Kidney epithelial cell (primary cell): ENCODE measurements around the gene RDH13. TPM values are rescaled to one million over a fixed set of nuclear protein-coding genes. Genes with fewer than 3 reads are reported as not detected.

Source experiments
- DNase-seq: peaks from one replicate; pipeline ENCODE4 v3.0.0-alpha.2; 2010; ENCODE audit warnings: low read depth
- H3K27me3 ChIP-seq: 2 replicates; pipeline ENCODE4 v1.6.0; 2011; ENCODE audit warnings: low read length; ENCODE audit not compliant: control insufficient read depth, insufficient read depth
- H3K36me3 ChIP-seq: 2 replicates; pipeline ENCODE4 v1.5.1; 2011; ENCODE audit warnings: low read length; ENCODE audit not compliant: control insufficient read depth, insufficient read depth
- H3K4me3 ChIP-seq: 2 replicates; pipeline ENCODE4 v1.5.1; 2011; ENCODE audit warnings: low read depth, mild to moderate bottlenecking, control low read depth, low read length
- total RNA-seq: library from RNA; depleted of rRNA; stranded (reverse); fragments of >200 nt; gene quantifications from 2 replicates; pipeline ENCODE4 v1.2.3, GENCODE V29; 2015
- TF ChIP-seq, protein P1 (sequence below): IDR thresholded peaks from 2 replicates; pipeline ENCODE4 v1.5.1; 2011; ENCODE audit warnings: mild to moderate bottlenecking, moderate library complexity, low read length, control low read depth, inconsistent platforms; ENCODE audit not compliant: insufficient read depth, poor library complexity, severe bottlenecking

Gene RDH13
- total RNA-seq, 1 donor from 2014 or later = 23.4 TPM

- no peak overlapping the region for H3K4me3 ChIP-seq
- peaks cover 4% of the 10 kb centered on the region for H3K36me3 ChIP-seq
- H3K27me3 ChIP-seq = no peaks in the 10 kb centered on the region
- TF ChIP-seq, protein P1, sequence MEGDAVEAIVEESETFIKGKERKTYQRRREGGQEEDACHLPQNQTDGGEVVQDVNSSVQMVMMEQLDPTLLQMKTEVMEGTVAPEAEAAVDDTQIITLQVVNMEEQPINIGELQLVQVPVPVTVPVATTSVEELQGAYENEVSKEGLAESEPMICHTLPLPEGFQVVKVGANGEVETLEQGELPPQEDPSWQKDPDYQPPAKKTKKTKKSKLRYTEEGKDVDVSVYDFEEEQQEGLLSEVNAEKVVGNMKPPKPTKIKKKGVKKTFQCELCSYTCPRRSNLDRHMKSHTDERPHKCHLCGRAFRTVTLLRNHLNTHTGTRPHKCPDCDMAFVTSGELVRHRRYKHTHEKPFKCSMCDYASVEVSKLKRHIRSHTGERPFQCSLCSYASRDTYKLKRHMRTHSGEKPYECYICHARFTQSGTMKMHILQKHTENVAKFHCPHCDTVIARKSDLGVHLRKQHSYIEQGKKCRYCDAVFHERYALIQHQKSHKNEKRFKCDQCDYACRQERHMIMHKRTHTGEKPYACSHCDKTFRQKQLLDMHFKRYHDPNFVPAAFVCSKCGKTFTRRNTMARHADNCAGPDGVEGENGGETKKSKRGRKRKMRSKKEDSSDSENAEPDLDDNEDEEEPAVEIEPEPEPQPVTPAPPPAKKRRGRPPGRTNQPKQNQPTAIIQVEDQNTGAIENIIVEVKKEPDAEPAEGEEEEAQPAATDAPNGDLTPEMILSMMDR = no peak
- DNase-seq = no peak
Measured at GRCh38 chr19:55092423-55093318, 29.7 kb upstream of the RDH13 start.

GRCh38 chr19:55091955-55092354, 29.0 kb upstream of the RDH13 start:
- Histone ChIP-seq H3K27me3 (no peaks in the 10 kb centered on the region), H3K4me3 (no peak overlapping the region), H3K36me3 (peaks cover 4% of the 10 kb centered on the region)
- TF ChIP-seq, protein P1 = no peak
- no peak for DNase-seq

GRCh38 chr19:55091126-55091910, 28.4 kb upstream of the RDH13 start:
- Histone ChIP-seq H3K4me3 (no peak overlapping the region), H3K27me3 (no peaks in the 10 kb centered on the region), H3K36me3 (peaks cover 4% of the 10 kb centered on the region)
- no peak for DNase-seq
- TF ChIP-seq, protein P1 = no peak

DNA sequence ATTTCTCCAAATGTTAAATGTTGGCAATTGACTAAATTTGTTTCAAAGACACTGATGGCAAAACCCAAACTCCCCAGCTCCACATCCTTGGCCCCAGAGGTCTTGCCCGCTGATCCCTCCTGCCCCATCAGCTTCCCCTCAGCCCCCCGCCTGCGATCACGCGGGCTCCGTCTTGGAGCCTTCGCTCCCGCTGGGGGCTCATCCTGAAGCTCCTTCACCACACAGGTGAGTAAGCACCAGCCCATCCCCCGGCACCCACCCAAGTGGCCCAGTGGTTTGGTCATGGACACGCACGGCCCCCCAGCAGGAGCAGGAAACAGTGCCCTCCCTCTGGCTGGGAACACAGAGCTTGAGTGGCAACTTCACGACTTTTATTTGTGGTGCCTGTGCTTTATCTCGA, 27.6 kb upstream of the RDH13 start:
- DNase-seq = no peak
- TF ChIP-seq, protein P1 = no peak
- H3K36me3 ChIP-seq = peaks cover 4% of the 10 kb centered on the region

DNA sequence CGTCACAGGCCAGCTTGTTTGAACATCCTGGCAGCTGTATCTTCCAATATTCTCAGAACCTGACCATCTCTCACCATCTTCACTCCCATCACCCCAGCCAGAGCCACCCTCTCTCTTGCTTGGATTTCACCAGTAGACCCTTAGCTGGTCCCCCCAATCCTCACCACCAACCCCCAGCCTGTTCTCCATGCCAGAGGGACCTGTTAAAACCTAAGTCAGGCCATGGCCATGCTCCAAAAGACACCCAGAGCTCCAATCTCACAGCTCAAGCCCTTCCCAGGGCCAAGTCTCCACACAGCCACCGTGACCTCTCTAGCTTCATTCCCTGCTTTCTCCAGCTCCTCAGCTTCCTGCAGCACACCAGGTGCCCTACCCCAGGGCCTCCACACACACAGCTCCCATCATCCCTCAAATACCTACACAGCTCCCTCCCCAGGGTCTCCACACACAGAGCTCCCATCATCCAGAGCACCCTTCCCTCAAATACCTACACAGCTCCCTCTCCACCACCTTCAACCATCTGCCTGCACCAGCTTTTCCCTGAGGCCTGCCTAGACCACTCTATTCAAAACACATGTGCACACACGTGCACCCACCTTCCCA, 26.5 kb upstream of the RDH13 start:
- TF ChIP-seq, protein P1 = no peak
- peaks cover 6% of the 10 kb centered on the region for H3K27me3 ChIP-seq
- H3K4me3 ChIP-seq = no peak overlapping the region
- DNase-seq = no peak
- H3K36me3 ChIP-seq = peaks cover 4% of the 10 kb centered on the region

More for the DNA sequence above, 27.6 kb upstream of the RDH13 start:
- Histone ChIP-seq H3K4me3 (no peak overlapping the region), H3K27me3 (peaks cover 6% of the 10 kb centered on the region)
